ENCODE results near the gene FAM174C.

GRCh38 chr19:1280636-1281568 is 5.6 kb downstream of the FAM174C start:
- TF ChIP-seq POLR2AphosphoS5 (IDR thresholded peaks at IDR 0.05; ENCODE audit: insufficient read depth, low read depth, low read length) (no peak), POLR2A (IDR thresholded peaks at IDR 0.05; ENCODE audit: low read depth, low read length) (no peak), CTCF (IDR thresholded peaks at IDR 0.05; ENCODE audit: extremely low read depth in 1 of 2, insufficient read depth in 1 of 2, low read depth in 1 of 2, low read length in 2 of 2) (no peak), JUN (IDR thresholded peaks at IDR 0.05; ENCODE audit: borderline replicate concordance, insufficient read depth, insufficient read length, low read depth) (no peak), FOS (IDR thresholded peaks at IDR 0.05; ENCODE audit: borderline replicate concordance, insufficient read depth, low read length) (no peak), MAX (IDR thresholded peaks at IDR 0.05; ENCODE audit: insufficient read depth, insufficient read length) (no peak), EZH2 (IDR thresholded peaks at IDR 0.05; ENCODE audit: borderline replicate concordance, low read depth, low read length, severe bottlenecking) (no peak), MYC (IDR thresholded peaks at IDR 0.05; ENCODE audit: low read depth, low read length) (no peak)
